HG03457 (cell line): ENCODE data around the gene MTX1.
A peak's percentile ranks its signal among the peaks of the same experiment; 100 is the strongest.
"Not testable (repeated sequence)": the region's sequence is repeated elsewhere in the genome, so short reads cannot be mapped to it uniquely, and the experiment has no call there.

Experiments
- ATAC-seq: cut with Tn5 transposase; IDR thresholded peaks from one replicate; pipeline ENCODE4 v1.9.1; 2021; ENCODE audit warnings: moderate number of reproducible peaks; ENCODE audit not compliant: unreplicated experiment

Gene MTX1, protein sequence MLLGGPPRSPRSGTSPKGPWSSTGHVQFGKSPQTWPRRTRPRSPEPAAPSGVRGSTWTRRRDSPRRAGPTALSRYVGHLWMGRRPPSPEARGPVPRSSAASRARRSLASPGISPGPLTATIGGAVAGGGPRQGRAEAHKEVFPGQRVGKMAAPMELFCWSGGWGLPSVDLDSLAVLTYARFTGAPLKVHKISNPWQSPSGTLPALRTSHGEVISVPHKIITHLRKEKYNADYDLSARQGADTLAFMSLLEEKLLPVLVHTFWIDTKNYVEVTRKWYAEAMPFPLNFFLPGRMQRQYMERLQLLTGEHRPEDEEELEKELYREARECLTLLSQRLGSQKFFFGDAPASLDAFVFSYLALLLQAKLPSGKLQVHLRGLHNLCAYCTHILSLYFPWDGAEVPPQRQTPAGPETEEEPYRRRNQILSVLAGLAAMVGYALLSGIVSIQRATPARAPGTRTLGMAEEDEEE

DNA sequence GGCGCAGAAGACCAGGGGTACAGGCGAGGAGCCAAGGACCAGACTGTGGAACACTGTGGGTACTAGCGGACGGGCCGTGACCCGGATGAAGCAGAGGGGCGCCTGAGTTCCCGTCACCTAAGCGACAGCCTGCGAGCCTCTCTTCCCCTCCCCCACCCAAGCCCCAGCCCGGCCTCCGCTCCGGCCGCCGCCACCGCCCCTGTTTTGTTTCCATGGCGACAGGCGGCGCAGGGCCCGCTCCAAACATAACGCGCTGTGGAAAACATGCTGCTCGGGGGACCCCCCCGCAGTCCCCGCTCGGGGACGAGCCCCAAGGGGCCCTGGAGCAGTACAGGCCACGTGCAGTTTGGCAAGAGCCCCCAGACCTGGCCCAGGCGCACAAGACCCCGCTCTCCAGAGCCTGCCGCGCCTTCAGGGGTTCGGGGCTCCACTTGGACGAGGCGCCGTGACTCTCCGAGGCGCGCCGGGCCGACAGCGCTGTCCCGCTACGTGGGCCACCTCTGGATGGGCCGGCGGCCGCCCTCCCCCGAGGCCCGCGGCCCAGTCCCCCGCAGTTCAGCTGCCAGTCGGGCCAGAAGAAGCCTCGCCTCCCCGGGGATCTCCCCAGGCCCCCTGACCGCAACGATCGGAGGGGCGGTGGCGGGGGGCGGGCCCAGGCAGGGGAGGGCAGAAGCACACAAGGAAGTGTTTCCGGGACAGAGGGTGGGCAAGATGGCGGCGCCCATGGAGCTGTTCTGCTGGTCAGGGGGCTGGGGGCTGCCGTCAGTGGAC is at the start of gene MTX1:
TSS of gene MTX1 (plus strand) at position 155 of the 771 bp plus-strand sequence. CDS start at position 265, 110 bp downstream.
- ATAC-seq, result peak; percentile 38

DNA sequence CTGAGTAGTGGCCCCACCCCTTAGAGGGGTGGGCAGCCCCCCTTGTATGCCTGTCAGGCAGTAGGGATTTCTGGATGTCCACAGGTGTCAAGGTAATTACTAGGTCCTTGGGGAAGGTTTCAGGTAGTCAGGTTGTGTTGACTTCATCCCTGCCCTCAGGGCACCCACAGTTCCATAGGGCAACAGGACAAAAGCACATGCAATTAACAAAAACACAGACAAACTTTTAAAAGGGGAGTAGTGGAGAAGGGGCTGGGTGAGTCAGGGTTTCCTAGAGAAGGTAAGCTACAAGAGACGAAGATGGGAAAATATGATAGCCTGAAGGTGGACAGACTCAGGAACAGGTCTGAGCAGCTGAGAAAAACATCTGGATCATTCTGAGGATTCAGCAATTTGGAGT is 49.5 kb upstream of the MTX1 start:
- no peak for ATAC-seq

DNA sequence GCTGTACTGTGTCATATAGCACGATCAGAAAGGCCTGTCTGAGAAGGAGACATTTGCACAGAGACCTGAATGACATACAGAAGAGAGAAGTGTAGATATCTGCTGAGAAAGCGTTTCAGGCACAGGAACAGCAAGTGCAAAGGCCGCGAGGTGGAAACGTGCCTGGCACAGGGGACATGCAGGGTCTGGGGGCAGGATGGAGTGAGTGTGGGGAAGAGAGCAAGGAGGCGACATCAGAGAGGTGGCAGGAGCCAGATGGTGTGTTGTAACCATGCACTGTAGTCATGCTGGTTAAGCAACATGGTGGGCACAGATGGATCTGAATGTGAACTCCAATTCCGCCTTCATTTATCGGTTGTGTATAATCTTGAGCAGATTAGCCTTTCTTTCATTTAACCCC is 48.4 kb upstream of the MTX1 start:
- no peak for ATAC-seq

DNA sequence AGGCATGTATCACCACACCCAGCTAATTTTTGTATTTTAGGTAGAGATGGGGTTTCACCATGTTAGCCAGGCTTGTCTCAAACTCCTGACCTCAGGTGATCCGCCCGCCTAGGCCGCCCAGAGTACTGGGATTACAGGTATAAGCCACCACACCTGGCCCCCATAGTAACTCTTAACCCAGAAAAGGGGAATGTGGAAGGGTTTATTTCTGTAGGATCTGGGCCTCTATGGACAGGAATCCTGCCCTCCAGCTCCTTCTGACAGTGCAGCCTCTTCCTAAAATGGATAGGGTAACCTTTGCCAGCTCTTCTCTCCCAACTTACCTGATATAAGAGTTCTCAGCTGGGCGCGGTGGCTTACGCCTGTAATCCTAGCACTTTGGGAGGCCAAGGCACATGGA is 45.9 kb upstream of the MTX1 start:
- ATAC-seq, result not testable (repeated sequence)

DNA sequence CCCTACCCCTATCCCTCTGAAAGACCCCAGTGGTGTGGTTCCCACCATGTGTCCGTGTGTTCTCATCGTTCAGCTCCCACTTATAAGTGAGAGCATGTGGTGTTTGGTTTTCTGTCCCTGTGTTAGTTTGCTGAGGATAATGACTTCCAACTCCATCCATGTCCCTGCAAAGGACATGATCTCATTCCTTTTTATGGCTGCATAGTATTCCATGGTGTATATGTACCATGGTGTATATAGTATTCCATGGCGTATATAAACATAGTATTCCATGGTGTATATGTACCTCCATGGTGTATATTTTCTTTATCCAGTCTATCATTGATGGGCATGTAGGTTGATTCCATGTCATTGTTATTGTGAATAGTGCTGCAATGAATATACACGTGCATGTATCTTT is 44.7 kb upstream of the MTX1 start:
- ATAC-seq, result not testable (repeated sequence)

DNA sequence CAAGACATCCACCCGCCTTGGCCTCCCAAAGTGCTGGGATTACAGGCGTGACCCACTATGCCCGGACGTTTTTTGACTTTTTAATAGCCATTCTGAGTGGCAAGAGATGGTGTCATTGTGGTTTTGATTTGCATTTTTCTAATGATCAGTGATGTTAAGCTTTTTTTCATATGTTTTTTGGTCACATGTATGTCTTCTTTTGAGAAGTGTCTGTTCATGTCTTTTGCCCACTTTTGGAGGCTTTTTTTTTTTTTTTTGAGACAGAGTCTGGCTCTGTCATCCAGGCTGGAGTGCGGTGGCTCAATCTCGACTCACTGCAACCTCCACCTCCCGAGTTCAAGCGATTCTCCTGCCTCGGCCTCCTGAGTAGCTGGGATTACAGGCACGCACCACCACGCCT is 43.9 kb upstream of the MTX1 start:
- not testable (repeated sequence) for ATAC-seq

DNA sequence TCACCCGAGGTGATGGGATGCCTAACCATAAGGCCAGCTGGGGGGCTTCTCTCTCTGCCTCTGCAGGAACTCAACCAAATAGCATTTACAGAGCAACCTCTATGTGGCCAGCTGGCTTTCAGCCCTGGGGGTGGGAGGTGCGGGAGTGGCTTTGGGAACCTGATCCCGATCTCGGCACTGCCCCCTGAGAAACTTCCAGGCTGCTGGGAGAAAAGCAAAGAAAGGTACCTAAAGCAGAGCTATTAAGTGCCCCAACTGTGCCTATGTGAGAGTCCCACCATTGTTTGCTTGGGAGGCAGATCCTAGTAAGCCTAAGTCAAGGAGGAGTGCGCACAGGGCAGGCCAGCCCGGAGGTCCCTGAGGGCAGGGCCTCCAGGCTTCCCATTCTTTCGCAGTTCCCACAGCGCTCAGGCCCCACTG is 42.4 kb upstream of the MTX1 start:
- ATAC-seq, result no peak

DNA sequence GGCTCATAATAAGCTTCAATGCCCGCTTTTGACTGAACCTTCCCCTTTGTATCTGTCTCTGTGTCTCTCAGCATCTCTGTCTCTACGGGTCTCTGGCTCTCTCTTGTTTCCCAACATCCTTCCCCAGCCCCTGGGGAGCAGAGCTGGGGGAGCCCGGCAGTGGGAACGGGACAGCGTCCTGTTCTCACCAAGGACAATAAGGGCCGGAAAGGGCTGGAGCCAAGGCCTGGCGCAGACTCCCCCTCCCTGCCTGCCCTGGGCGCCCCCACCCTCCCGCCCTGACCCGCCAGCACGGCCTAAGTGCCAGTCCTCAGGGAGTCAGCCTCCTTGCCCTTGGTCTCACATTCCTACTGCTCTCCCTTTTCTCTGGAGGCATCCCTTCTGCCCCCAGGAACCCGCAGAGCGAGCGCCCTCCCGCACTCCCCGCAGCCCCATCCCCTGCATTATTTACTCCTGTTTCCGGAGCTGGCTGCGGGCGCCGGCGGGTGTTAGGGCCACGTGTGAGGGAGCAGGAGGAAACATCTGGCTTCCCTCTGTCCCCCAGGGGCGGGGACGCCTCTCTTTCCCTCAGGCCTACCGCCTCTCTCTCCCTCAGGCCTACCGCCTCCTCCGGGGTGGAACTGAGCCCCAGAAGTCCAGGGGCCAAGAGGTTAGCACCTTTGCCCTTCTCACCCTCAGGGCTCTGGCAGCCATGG is 41.9 kb upstream of the MTX1 start:
- no peak for ATAC-seq

DNA sequence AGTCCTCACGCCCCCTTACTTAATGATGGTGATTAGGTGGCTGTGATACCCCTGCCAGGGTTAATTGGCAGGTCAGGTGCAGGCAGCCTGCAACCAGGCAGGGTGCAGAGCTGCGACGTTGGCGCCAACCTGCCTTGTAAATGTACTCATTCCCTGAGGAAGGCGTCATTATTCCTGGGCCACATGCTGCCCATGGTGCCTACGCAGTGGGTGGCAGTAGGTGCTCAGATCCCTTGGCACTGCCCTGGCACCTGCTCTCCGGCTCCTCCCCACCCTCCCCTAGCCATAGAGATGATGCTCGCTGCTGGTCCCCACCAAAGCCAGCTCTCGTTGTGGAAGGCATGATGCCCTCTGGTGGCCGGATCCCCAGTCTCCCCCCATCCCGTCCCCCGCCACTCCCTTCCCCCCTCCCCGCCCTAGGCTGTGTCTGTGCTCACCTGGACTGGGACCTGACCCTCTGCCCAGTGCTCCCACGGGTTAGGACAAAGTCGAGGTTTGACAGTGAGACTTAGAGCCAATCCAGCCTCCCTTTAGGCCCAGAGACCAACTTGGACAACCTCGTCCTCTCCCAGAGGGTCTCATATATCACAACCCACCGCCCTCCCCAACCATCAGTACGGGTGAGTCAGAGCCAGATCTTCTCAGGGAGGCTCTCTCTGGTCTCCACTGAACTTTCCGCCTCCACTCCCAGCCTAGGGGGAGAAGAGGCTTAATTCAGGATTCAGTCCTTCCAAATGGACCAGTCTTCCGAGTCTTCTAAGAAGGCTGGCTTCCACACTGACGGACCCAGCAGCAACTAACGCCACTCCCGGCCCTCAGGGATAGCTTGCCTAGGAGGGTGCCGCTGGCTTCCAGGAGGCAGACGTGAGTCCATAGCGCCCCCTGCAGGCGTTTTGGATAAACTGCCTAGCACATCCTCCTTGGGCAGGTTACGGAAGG is 41.1 kb upstream of the MTX1 start:
- no peak for ATAC-seq

DNA sequence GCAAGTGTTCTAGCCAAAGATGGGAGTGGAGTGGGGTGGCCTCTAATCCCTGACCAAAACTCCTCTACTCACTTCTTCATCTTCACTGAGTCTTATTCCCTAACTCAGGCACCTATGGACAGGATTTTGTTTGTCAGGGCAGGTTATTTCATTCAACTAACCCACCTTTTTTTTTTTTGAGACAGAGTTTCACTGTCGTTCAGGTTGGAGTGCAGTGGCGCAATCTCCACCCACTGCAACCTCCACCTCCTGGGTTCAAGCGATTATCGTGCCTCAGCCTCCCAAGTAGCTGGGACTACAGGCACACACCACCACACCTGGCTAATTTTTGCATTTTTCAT is 40.4 kb upstream of the MTX1 start:
- ATAC-seq, result not testable (repeated sequence)

DNA sequence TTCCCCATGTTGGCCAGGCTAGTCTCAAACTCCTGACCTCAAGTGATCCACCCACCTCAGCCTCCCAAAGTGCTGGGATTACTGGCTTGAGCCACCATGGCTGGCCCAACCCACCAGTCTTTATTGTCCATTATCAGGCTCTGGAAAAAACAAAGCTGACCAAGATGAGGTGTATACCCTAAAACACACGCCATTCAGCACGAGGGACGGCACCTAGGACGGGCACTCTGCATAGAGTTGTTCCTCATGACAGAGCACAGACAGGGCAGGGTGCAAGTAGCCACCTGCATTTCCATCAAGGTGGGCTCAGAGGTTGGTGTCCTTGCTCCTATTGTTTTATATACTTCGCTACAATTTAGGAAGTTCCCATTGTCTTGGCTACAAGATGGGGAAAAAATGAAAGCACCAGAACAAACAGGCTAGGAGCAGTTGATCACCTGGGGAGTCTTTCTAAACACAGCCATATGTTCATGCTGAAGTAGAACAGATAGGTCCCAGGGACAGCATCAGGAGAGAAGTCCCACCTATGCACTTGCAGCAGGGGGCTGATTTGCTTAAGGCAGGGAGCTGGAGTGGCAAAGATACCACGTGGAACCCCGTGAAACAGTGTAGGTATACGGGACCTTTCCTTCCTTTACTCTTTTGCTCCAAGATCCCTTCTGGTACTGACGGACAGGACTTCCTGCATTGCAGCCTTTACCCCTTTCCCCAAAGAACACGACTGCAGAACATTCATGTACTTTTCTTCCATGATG is 39.9 kb upstream of the MTX1 start:
- ATAC-seq, result no peak

DNA sequence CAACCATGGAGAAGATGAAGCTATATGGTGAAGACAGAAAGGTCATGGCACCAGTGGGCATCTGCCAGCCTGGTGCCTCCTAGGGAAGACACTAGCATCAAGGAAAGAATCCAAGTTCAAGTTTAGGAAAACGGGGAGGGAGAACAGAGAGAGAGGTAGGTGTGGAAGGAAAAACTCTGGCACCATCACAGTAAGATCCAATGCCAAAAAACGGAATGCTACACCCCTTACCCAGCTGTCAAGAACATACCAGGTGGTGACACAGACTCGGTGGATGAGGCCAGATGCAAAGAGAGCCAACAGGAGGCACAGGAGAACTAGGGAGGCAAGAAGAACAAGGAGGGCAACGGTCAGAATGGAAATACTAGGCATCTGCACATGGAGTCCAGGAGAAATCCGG is 39.0 kb upstream of the MTX1 start:
- ATAC-seq, result no peak

DNA sequence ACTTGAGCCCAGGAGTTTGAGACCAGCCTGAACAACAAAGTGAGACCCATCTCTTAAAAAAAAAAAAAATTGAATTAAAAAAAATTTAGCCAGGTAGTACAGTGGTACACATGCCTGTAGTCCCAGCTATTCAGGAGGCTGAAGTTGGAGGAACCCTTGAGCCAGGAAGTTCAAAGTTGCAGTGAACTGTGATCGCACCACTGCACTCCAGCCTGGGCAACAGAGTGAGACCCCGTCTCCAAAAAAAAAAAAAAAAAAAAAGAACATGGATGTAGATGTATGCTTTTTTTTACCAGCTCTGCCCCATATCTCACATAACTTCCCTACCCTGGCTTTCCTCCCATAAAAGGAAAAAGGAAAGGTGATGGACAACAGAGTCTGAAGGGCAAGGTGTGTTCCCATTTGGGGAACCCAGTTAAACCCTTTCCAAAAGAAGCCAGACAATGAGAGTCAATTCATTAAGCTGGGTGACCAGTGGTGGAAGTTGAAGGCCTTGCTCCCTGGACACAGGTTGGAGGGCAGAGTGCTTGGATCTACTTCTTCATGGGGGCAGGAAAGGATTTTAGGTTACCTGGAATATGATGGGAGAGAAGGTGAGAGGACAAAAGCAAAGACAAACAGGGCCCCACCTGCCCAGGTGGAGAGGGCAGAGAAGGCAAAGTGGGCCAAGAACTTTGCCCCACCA is 38.3 kb upstream of the MTX1 start:
- no peak for ATAC-seq

DNA sequence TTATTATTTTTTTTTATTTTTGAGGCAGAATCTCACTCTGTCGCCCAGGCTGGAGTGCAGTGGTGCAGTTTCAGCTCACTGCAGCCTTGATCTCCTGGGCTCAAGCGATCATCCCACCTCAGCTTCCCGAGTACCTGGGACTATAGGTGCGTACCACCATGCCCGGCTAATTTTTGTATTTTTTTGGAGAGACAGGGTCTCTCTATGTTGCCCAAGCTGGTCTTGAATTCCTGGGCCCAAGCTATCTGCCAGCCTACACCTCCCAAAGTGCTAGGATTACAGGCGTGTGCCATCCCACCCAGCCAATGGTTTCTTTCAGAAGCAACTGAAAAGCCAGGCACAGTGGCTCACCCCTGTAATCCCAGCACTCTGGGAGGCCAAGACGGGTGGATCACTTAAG is 37.7 kb upstream of the MTX1 start:
- ATAC-seq, result no peak

DNA sequence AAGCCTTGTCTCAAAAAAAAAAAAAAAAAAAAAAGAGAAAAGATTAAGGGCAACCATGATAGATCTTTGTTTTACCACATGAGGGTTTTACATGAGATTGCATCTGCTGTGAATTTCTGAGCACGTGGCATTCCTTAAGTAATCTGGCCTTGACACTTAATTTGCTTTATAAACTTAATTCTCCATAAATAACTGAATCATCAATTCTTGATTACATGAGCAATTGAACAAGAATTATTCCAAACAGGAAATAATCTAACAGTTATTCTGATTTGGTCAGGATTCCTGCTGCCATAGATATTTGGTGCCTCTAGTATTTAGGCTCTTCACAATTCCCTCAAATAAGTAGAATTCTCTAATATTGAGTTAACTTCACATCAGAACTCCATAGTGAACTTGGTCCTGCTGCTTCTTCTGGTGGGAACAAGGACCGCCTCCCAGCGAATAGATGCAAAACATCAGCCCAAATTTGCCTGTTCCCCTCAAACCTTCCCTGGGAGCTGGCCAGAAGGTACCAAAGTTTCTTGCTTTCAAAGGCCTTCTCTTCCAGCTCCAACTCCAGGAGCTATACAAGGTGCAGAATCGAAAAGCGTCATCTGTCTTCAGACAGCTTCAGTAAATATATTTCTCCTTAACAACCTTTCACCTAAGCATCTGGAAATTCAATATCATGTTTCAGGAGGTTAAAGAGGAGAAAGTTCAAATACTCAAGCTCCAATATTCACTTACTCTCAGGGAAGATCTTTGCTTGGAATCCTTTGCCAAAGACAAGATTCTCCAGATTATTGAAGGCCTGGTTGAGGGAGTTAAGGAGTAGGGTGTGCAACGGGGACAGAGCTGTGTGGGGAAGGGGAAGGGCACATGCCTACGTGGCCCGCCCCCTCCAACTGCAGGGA is 36.4 kb upstream of the MTX1 start:
- ATAC-seq, result no peak

DNA sequence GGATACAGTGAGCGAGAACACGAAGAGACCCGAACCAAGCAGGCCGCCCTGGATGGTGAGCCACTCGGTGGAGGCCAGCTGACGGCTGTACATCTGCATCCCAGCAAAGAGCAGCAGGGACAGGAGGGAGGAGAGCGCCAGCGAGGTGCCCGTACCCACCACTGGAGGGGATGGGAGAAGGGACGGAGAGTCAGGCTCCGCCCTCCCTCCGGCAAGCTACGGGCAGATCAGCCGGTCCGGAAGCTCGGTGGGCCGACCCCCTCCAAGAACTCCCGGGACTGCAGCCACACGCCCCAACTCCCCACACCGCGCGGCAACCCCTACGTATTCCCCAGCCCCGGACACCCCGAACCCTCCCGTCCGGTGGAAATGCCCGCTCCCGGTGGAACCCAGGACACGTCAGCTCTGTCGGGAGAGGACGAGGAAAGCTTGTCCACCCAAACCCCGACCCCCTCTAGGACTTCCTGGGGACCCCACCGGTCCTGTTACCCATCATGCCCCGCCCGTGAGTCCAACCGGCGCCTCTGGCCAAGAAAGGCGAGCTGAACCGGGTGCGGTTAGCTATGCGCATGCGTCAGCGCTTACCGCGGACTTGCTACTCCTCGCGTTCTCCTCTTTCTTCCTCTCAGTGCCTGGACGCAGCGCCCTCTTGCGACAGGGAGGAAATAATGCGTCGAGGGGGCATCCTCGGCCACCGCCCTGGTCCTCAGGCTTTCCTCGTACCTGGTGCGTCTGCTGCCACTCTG is 35.6 kb upstream of the MTX1 start, which contains the start of gene KRTCAP2:
TSS of gene KRTCAP2 (minus strand) at position 573 of the 746 bp plus-strand sequence. CDS start at position 493, 80 bp downstream.
- peak; percentile 53 for ATAC-seq
